Thoracic aorta (tissue), 2 donors: ENCODE results near the gene FANCE. TPM values are rescaled to one million over a fixed set of nuclear protein-coding genes. Genes with fewer than 3 reads are reported as not detected.

Experiments
- ATAC-seq: fragments of 150-250 bp; one replicate; pipeline ENCODE4 v1.8.0; 2017; ENCODE audit warnings: low read depth; ENCODE audit not compliant: insufficient number of reproducible peaks, low FRiP score
- DNase-seq: peaks from one replicate; pipeline ENCODE4 v3.0.0-alpha.2; 2020; ENCODE audit warnings: low spot score
- H3K27ac ChIP-seq, 2 donors: fragments of 200-600 bp; sonication (generic); 1 replicate in 1 of 2; 2 replicates in 1 of 2; pipeline ENCODE4 v1.5.1; 2016; ENCODE audit warnings: mild to moderate bottlenecking in 2 of 2, moderate library complexity in 2 of 2
- H3K27me3 ChIP-seq: fragments of 200-600 bp; sonication (generic); replicated peaks from 2 replicates; pipeline ENCODE4 v1.6.0; 2016; ENCODE audit warnings: mild to moderate bottlenecking; ENCODE audit not compliant: insufficient read depth
- H3K36me3 ChIP-seq: fragments of 200-600 bp; sonication (generic); one replicate; pipeline ENCODE4 v1.5.1; 2016
- H3K4me1 ChIP-seq, 2 donors: fragments of 200-600 bp; sonication (generic); 1 replicate in 1 of 2; 2 replicates in 1 of 2; pipeline versions ENCODE4 v1.5.1 to v1.6.0; 2016; ENCODE audit warnings: low read depth in 2 of 2, mild to moderate bottlenecking in 1 of 2; ENCODE audit not compliant: control insufficient read depth in 1 of 2
- H3K4me3 ChIP-seq: fragments of 200-600 bp; sonication (generic); 2 replicates; pipeline ENCODE4 v1.5.1; 2016; ENCODE audit warnings: mild to moderate bottlenecking
- H3K9me3 ChIP-seq: fragments of 200-600 bp; sonication (generic); 2 replicates; pipeline ENCODE4 v1.5.1; 2016
- total RNA-seq, 2 donors: library from RNA; depleted of rRNA; stranded (reverse); fragments of >200 nt; gene quantifications; one replicate each; pipeline versions ENCODE4 v1.1.0 to v1.2.3, GENCODE V29; 2016
- TF ChIP-seq, protein P1 (sequence below): fragments of 200-600 bp; sonication (generic); IDR thresholded peaks from one replicate; pipeline ENCODE4 v1.5.1; 2019; ENCODE audit warnings: antibody characterized with exemption

The FANCE gene
- total RNA-seq, 2 donors from 2014 or later, result 3.1 to 6.2 TPM

DNA sequence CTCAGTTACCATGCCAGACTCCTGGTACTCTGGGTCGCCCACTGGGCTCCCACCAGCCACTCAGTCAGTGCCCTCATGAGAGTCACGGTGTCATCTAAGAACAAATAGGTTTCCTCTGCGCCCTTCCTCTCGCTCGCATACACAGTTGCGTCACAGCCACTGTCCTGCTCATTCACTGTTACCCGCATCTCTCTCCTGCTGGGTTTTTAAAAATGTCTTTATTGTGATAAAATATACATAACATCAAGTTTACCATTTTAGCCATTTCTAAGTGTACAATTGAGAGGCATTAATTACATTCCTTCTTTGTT is 40.8 kb downstream of the FANCE start:
- ATAC-seq, result no peak
- Histone ChIP-seq H3K4me3 (no peak overlapping the region), H3K9me3 (no peaks in the 10 kb centered on the region), H3K27ac (peak overlapping the region; percentile 96 to 99), H3K27me3 (no peaks in the 10 kb centered on the region), H3K4me1 (peaks cover 55 to 79% of the 10 kb centered on the region in 2 donors), H3K36me3 (no peaks in the 10 kb centered on the region)
- DNase-seq, result no peak
- TF ChIP-seq, protein P1, sequence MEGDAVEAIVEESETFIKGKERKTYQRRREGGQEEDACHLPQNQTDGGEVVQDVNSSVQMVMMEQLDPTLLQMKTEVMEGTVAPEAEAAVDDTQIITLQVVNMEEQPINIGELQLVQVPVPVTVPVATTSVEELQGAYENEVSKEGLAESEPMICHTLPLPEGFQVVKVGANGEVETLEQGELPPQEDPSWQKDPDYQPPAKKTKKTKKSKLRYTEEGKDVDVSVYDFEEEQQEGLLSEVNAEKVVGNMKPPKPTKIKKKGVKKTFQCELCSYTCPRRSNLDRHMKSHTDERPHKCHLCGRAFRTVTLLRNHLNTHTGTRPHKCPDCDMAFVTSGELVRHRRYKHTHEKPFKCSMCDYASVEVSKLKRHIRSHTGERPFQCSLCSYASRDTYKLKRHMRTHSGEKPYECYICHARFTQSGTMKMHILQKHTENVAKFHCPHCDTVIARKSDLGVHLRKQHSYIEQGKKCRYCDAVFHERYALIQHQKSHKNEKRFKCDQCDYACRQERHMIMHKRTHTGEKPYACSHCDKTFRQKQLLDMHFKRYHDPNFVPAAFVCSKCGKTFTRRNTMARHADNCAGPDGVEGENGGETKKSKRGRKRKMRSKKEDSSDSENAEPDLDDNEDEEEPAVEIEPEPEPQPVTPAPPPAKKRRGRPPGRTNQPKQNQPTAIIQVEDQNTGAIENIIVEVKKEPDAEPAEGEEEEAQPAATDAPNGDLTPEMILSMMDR, result no peak

DNA sequence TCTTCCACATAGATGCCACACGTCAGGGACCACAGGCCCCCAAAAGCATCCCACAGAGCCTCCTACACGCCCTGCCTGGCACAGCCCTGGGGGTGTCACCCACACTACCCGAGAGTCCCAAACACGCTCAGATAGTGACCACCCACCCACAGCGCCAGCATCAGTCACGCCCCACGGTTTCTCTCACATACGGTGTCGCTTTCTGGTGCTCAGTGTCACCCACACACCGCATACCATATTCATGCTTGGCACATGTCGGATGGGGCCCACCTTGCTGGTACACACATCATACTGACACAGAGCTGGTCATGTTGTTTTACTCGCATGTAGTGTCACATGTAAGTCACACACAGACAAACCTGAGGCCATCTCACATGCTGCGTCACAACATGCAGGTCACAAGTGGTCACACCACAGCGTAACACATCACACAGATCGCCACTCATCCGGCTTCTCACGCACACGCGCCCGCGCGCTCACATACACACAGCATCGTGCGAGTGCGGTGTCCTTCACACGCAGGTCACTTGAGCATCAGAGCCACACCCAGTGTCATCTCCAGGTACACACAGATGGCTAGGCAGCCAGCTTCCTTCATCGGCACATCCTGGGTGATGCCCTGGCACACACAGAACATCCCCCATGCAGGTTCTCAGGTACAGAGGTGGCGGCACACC is 41.3 kb downstream of the FANCE start:
- no peak for DNase-seq
- Histone ChIP-seq H3K27ac (peak overlapping the region; percentile 96 to 99), H3K9me3 (no peaks in the 10 kb centered on the region), H3K27me3 (no peaks in the 10 kb centered on the region), H3K4me1 (peaks cover 51 to 79% of the 10 kb centered on the region in 2 donors), H3K4me3 (peak overlapping the region; percentile 95), H3K36me3 (no peaks in the 10 kb centered on the region)
- no peak for ATAC-seq
- TF ChIP-seq, protein P1, result no peak

DNA sequence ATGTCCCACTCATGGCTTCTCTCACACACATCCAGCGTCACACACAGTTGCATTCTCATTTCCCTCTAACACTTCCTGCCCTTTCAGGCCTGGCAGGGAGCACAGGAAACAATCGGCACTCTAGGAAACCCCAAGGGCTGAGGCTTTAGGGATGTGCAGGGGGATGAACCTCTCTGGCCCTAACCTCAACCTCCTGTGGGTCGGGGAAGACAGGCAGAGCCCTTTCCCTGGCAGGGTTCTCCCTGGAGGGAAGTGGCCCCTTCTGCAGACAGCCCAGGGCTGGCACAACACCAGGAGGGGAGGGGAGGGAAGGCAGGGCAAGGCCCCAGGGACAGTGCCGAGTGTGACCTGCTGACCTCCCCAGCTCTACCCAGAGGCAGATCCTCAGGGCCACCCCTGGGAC is 42.0 kb downstream of the FANCE start:
- Histone ChIP-seq H3K4me1 (peaks cover 47 to 76% of the 10 kb centered on the region in 2 donors), H3K27me3 (no peaks in the 10 kb centered on the region), H3K9me3 (no peaks in the 10 kb centered on the region), H3K36me3 (no peaks in the 10 kb centered on the region), H3K27ac (peak overlapping the region; percentile 96 to 99), H3K4me3 (peak overlapping the region; percentile 95)
- DNase-seq, result no peak
- TF ChIP-seq, protein P1, result no peak
- ATAC-seq, result no peak

DNA sequence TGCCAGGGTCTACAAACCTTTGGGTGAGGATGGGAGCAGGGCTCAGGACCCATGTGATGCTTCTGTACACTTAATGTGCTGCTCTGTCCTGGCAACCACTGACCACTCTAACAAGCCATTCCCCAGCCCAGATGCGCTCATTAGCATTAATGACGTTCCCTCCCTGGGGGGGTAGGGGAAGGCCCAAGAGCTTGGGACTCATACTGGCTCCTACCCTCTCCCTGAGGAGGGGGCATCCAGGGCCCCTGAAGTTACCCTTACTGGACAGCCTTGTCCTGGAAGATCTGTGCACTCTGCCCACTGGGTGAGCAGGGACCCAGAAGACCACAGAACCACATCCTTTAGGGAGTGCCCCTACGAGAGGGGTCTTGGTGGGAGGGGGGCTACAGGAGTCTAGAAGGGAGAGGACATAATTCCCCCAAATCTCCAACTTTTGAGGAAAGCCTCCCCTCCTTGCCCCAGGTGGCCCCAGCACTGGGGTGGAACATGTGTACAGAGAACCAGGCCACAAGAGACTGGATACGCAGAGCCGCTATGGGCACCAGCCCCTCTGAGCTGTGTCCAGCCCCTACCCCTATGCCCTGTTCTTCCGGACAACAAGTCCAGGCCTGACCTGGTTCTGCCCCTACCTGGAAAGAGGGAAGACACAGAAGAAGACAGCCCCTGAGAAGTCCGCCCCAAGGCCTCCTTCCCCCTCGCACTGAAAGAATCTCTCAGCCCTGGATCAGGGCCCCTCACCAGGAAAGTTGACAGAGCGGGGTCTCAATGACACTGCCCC is 43.3 kb downstream of the FANCE start:
- Histone ChIP-seq H3K4me3 (peak overlapping the region; percentile 95), H3K4me1 (peaks cover 38 to 63% of the 10 kb centered on the region in 2 donors), H3K9me3 (no peaks in the 10 kb centered on the region), H3K36me3 (no peaks in the 10 kb centered on the region), H3K27me3 (no peaks in the 10 kb centered on the region), H3K27ac (peak overlapping the region; percentile 98 to 99)
- no peak for DNase-seq
- TF ChIP-seq, protein P1, result no peak
- no peak for ATAC-seq

DNA sequence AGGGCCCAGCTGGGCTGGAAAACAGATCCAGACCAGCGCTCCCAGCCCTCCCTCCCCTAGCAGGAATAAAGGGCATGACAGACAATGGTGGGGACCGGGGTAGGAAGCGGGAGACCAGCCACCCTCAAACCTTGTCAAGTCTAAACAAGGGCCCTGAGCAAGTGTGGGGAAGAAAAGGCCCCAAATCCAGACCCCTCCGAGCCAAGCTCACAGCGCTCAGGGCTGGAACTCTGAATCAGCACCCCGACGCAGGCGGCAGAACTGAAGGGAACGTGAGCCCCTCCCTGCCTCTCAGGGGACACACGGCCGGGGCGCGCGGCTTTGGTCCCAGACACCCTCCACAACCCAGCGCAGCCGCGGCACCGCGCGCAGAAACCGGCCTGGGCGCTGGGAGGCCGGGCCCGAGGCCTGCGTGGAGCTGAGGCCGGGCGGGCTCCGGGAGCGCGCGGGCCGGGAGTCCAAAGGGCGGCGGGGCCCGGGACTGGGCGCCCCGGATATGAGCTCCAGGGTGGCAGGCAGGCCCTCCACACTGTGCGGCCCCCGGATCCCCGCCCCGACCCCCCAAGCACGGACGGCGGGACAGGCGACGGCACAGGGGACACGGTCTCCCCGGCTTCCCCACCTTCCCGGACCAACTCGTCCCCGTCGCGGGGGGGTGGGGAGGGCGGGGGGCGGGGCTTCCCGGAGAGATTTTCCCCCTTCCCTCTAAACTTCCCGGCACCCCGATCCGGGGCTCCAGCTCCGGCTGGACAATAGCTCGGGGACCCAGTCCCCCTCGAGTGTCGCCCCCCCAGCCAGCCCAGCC is 44.1 kb downstream of the FANCE start:
- Histone ChIP-seq H3K27me3 (no peaks in the 10 kb centered on the region), H3K9me3 (no peaks in the 10 kb centered on the region), H3K27ac (peak overlapping the region; percentile 98 to 99), H3K4me3 (peak overlapping the region; percentile 95), H3K4me1 (peaks cover 30 to 55% of the 10 kb centered on the region in 2 donors), H3K36me3 (no peaks in the 10 kb centered on the region)
- DNase-seq (no peak), ATAC-seq (peak; percentile 13)
- TF ChIP-seq, protein P1, result no peak
